HG03196 (cell line): ENCODE measurements around the gene MIS12.

Experiments
- ATAC-seq: cut with Tn5 transposase; IDR thresholded peaks from one replicate; pipeline ENCODE4 v1.9.1; 2021; ENCODE audit not compliant: unreplicated experiment

Gene MIS12

GRCh38 chr17:5499476-5500231 is 13.3 kb downstream of the MIS12 start:
- ATAC-seq = no peak

GRCh38 chr17:5500247-5500588 is 13.9 kb downstream of the MIS12 start:
- no peak for ATAC-seq

- ATAC-seq = no peak
Observed at GRCh38 chr17:5500589-5501391, 14.4 kb downstream of the MIS12 start.

GRCh38 chr17:5501685-5502084 is 15.3 kb downstream of the MIS12 start:
- ATAC-seq = no peak

- no peak for ATAC-seq
Observed at GRCh38 chr17:5502552-5502951, 16.2 kb downstream of the MIS12 start.

- no peak for ATAC-seq
Observed at GRCh38 chr17:5506307-5506706, 19.9 kb downstream of the MIS12 start.

- no peak for ATAC-seq
Observed at GRCh38 chr17:5508810-5509209, 22.4 kb downstream of the MIS12 start.

GRCh38 chr17:5509482-5509881 is 23.1 kb downstream of the MIS12 start:
- ATAC-seq = no peak

- ATAC-seq = no peak
Observed at GRCh38 chr17:5510771-5511170, 24.4 kb downstream of the MIS12 start.

- ATAC-seq = no peak
Observed at GRCh38 chr17:5511401-5512225, 25.2 kb downstream of the MIS12 start.

- no peak for ATAC-seq
Observed at GRCh38 chr17:5513628-5514027, 27.3 kb downstream of the MIS12 start.

GRCh38 chr17:5514976-5515375 is 28.6 kb downstream of the MIS12 start:
- ATAC-seq = no peak

GRCh38 chr17:5516060-5516792 is 29.9 kb downstream of the MIS12 start:
- no peak for ATAC-seq

- ATAC-seq = no peak
Observed at GRCh38 chr17:5522476-5522875, 36.1 kb downstream of the MIS12 start.

- ATAC-seq = no peak
Observed at GRCh38 chr17:5523249-5523648, 36.9 kb downstream of the MIS12 start.

GRCh38 chr17:5526821-5527598 is 40.6 kb downstream of the MIS12 start:
- ATAC-seq = no peak

GRCh38 chr17:5527601-5528250 is 41.4 kb downstream of the MIS12 start:
- no peak for ATAC-seq

GRCh38 chr17:5530265-5531084 is 44.1 kb downstream of the MIS12 start:
- no peak for ATAC-seq

- ATAC-seq = no peak
Observed at GRCh38 chr17:5531085-5531418, 44.7 kb downstream of the MIS12 start.
